ENCODE results near the gene CRAMP1.
A peak's percentile ranks its signal among the peaks of the same experiment; 100 is the strongest.
"Not testable (repeated sequence)": the region's sequence is repeated elsewhere in the genome, so short reads cannot be mapped to it uniquely, and the experiment has no call there.

Gene CRAMP1, protein sequence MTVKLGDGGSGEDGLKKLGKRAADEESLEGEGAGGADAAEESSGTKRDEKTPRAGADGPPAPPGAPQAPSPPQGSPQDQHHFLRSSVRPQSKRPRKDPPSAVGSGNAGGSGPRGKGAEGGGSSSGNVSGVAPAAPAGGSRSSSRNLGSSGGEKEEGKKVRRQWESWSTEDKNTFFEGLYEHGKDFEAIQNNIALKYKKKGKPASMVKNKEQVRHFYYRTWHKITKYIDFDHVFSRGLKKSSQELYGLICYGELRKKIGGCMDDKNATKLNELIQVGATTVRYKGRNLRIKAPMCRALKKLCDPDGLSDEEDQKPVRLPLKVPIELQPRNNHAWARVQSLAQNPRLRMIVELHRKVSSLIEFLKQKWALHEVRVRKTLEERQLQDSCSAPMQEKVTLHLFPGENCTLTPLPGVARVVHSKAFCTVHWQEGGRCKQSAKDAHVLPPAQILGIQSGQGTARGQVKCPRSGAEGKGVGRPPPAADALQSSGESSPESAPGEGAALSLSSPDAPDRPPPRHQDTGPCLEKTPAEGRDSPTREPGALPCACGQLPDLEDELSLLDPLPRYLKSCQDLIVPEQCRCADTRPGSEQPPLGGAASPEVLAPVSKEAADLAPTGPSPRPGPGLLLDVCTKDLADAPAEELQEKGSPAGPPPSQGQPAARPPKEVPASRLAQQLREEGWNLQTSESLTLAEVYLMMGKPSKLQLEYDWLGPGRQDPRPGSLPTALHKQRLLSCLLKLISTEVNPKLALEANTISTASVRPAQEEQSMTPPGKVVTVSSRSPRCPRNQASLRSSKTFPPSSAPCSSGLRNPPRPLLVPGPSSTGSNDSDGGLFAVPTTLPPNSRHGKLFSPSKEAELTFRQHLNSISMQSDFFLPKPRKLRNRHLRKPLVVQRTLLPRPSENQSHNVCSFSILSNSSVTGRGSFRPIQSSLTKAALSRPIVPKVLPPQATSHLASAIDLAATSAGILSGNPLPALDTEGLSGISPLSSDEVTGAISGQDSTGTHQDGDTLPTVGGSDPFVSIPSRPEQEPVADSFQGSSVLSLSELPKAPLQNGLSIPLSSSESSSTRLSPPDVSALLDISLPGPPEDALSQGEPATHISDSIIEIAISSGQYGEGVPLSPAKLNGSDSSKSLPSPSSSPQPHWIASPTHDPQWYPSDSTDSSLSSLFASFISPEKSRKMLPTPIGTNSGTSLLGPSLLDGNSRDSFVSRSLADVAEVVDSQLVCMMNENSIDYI (N-terminal part only)

DNA sequence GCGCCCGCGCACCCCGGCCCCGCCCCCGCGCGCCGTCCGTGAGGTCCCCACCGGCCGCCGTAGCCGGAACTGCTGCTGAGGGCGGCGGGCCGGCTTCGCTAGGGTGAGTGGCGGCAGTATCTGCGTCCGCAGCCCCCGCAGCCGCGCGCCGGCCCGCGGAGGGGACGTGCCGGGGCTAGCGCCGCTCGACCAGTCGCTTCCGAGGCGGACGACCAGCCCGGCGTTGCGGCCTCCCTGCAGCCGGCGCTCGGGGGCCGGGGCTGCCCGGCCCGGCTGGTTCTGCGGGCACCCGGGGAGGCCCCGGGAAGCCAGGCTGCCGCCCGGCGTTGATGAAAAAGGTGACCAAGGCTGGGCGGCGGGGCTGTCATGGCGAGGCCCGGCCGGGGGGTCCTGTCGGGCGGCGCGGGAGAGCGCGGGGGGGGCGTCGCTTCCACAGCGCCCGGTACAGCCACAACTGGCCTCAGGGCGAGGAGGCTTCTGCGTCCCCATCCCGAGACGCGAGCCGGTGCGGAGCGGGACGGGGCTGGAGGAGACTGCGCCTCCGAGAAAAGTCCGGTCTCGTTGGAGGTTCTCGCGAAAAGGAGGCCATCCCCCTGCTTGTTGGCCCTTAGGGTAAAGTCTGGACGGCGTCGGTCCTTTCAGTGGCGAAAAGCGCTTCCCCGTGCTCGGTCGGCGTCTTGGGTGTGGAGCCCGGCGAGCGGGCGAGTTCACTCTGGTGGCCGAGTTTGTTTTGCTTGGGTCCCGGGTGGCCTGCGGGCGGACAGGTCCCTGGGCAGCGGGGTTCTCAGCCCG is at the start of gene CRAMP1:
Gene CRAMP1, plus strand, starts transcription at position 41 of the 792 bp plus-strand sequence. CDS start 2,280 bp downstream, outside the sequence.
- DNase-seq: no peak

DNA sequence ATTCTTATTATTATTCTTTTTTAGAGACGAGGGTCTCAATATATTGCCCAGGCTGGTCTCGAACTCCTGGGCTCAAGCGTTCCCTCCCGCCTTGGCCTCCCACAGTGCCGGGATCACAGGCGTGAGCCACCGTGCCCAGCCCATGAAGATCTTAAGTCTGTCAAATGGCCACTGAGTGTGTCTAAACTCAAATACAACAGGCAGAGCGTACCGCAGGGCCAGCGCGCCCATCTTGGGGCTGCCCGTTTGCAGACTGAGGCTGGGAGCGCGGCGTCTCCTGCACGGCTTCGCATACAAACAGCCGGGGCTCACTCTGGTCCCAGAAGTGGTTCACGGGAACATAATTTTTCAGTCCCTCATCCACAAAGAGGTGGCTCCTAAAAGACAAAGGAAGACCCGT is 48.4 kb upstream of the CRAMP1 start:
- DNase-seq: no peak

DNA sequence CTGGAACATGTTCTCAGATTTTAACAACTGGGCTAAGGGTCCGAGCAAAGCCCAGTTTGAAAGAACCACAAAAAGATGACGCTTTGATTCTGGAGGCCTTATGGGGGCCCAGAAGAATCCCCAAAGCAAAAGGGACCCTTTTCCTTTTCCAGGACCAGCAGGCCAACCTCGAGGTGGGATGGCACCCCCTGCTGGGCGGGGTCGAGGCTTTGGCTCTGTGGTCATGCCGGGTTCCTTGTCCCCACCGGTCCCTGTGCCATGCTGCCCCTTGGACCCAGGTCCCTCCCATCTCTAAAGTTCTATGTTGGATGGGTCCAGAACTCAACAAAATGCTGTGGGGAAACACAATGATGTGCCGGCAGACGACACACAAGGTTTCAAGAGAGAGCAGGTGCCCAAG is 47.8 kb upstream of the CRAMP1 start:
- DNase-seq: peak in 1 of 2 donors; percentile 12

DNA sequence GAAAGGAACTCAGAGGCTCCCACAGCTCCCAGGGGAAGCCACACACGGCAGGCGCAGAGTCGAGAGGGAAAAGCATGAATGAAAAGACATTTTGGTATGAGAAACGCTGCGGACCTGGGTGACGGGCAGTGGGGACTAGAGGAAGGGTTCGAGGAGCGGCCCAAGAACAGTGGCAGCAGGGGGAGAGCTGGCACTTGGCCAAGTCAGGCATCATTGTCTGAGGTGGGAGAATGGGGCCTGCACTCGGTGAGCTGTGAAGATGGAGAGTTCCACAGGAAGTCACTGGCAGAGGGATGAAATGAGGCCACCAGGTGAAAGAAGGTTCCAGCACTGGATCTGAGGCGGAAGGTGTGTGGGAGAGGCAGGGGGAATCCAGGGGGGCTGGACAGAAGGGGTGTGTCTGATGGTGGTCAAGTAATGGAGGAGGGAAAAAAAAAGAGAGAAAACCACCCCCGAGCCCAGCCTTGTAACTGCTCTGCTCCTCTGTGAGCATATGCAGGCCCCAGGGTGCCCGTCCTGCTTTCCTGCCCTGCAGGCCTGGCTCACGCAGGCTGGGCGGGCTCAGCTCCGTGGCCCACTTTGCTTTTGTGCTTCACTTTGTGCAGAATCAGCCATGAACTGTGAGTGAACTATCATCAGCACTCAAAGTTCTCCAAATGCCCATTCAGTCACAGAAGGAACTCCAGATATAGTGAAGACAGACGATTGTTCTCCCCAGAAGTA is 46.9 kb upstream of the CRAMP1 start:
- no peak for DNase-seq

DNA sequence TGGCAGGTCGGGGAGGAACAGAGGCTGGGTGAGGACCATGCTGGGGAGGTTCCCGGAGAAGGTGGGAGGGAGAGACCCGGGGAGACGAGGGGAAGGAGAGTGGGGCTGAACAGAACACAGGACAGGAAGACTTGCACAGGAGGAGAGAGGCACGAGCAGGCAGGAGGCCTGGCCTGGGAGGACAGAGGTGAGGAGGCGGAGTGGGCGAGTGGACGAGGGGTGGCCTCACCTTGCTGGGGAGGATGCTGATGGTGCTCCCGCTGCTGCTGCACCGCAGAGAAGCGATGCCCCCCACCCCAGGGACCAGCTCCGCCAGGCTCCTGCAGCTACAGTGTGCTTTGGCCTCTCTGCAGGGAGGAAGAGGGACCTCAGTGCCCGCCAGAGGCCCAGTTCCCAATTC is 44.2 kb upstream of the CRAMP1 start:
- no peak for DNase-seq

DNA sequence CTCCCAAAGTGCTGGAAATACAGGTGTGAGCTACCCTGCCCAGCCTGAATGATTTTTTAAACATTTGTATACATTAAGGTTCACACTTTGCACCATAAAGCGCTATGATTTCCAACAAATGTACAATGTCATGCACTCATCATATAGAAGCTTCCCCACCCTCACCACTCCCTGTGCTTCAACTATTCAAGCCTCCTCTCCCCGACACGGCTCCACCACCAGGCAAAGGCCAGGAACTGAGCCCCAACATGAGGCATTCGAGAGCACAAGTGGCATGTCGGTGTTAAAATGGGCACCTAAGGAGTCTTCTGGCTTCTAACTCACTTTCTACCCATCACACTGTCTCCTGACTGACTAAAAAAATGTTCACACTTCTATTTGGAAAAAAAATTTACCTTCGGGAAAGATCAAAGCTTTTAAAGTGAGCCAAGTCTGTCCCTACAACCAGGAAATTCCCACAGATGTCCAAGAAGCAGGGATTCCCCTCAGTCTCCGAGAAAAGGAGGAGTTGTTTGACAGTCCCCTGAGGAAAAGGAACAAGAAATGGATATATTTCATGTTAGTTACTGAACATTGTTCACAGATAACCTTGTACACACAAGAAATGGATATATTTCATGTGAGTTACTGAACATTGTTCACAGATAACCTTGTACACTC is 41.0 kb upstream of the CRAMP1 start:
- DNase-seq: no peak

DNA sequence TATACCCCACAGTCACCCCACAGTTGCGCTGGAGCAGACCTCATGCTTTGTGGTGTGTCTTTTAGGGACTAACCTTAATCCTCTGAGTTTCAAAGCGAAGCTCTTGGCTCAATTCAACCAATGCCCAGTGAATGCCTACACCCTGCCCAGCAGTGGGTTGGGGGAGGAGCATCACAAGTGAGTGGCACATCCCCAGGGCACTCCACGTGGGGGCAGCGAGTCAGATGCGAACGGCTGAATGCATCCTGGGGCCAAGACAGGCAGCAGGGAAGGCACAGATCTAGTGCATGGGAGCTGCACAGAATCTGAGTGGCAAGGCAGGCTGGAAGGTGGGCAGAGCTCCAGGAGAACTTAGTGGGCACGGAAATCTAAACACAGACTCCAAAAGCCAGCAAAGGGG is 39.5 kb upstream of the CRAMP1 start:
- no peak for DNase-seq

DNA sequence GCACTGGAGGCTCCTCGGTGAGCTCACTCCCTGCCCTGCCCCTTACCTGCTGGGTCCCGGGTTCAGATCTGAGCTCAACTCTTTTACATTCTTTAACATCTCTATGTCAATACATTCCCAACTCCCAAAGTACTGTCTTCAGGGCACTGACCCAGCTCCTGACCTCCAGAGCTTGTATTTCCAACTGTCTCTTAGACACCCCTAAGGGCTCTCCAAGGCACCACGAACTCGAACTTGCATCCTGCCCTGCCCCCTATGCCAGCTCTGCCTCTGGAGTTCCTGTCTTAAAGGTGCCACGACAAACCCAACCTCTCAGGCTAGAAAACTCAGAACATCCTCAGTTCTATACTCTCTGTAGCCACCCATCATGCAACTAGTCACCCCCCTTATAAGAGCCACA is 38.9 kb upstream of the CRAMP1 start:
- no peak for DNase-seq

DNA sequence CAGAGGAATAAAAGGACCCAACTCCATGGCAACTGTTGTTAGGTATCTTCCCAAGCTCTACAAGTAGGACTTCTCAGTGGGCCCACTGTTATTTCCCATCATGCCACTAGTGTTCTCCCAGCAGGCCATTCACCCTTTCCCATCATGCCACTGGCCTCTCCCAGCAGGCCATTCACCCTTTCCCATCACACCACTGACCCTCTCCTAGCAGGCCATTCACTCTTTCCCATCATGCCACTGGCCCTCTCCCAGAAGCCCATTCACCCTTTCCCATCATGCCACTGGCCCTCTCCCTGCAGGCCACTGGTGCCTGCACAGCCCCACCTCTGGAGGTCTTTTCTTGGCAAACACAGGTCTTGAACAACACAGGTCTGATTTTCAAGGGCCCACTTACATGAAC is 36.6 kb upstream of the CRAMP1 start:
- no peak for DNase-seq

DNA sequence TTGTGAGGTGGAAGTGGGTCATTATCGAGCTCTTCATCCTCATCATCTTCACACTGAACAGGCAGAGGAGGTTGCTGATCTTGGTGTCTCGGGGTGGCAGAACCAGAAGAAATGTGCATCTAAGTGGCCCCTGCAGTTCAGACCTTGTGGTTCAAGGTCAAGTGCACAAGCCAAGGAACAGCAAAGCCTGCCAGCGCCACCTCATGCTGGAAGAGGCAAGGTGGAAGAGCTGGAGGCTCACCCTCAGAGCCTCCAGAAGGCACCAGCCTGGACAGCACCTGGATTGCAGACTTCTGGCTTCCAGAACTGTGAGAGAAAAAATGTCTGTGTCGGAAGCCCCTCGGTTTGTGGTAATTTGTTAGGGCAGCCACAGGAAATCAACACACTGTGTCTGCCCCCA is 32.9 kb upstream of the CRAMP1 start:
- peak in 1 of 2 donors; percentile 26 for DNase-seq

DNA sequence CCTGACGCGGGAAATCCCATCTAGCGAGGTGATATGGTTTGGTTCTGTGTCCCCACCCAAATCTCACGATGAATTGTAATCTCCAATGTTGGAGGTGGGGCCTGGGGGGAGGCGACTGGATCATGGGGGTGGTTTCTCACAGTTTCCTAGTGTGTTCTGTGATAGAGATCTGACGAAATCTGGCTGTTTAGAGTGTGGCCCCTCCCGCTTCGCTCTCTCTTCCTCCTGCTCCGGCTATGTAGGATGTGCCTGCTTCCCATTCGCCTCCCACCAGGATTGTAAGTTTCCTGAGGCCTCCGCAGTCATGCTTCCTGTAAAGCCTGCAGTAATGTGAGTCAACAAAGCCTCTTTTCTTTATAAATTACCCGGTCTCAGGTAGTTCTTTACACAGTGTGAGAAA is 31.9 kb upstream of the CRAMP1 start:
- no peak for DNase-seq

DNA sequence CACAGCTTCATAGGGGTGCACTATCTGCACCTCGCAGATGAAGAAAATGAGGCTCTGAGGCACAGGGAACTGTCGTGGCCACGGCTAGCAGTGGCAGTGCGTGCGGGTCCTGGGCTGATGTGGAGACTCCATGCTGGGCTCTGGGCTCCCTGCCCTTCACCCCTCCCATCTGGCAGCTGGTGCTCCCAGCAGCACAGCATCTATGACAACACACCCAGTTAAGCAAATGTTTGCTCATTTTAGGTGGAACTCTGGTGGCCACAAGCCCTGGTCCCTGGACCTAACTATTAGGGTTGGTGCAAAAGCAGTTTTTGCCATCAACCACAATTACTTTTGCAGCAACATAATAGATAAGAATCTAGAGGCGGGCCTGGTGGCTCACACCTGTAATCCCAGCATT is 31.2 kb upstream of the CRAMP1 start:
- DNase-seq: no peak

DNA sequence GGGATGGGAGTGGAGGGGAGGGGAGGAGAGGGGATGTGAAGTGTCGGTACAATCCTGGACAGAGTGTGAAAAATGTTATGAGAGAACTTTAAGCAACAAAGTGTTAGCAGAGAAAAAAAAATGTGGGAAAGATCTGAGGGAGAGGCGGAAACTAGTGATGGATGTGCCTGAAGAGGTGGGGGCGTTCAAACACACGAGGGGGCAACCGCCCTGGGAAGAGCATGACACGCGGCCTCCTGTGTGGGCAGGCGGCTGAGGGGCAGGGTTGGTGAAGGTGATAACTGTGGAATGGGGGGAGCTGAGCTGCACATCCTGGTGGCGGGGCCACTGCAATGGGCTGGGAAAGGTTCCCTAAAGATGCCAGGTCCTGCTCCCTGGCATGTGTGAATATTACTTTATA is 30.4 kb upstream of the CRAMP1 start:
- DNase-seq: no peak

DNA sequence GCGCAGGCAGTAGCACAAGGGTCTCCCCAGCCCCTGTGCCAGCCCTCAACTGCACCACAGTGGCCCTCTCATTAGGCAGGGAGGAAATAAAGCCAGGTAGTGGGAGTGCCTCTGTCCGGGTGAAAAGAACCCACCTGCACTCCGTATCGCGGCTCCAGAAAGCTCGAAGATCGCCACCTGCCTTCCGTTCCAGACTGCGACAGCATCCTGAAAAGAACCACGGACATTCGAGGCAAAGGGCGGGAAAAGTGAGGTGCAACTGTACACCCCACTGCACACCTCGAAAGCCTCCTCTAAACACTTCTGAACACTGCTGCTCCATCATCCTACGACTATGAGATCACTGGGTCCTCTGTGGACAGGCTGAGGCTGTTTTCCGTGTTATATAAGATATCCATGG is 29.0 kb upstream of the CRAMP1 start:
- DNase-seq: no peak

DNA sequence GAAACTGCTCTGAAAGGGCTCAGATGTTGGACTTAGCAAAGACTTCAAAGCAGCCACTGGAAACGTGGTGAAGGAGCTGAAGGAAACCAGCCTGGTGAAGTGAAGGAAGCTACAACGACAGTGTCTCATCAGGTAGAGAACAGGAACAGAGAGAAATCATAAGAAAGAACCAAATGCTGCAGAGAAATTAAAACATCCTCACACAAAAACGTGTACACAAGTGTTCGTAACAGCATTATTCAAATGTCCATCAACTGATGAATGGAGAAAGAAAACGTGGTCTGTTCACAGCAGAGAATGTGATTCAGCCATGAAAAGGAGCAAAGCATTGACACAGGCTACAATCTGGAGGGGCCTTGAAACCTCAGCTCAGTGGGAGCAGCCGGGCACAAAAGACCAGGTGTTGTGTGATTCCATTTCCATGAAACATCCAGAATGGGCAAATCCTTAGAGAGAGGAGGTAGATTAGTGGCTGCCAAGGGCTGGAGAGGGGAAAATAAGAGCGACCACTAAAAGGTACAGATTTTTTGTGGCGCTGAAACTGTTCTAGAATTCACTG is 27.2 kb upstream of the CRAMP1 start:
- no peak for DNase-seq

DNA sequence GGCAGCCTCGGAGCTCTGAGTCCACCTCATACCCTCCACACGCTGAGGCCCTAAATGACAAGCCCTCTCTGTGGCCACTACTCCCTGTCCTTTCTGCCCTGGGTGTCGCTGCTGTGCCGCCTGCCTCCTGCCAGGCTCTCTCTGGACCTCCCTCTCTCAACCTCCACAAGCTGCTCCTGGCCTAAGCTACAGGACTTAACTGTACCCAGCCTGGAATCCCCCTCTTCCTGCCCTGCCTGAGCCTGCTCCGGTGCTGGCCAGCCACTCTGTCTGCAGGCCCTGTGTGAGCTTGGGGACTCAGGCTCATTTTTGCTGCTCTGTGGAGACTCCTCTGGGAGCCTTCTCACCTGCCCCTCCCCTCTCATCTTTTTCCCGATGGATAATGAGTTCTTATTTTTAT is 21.8 kb upstream of the CRAMP1 start:
- no peak for DNase-seq

DNA sequence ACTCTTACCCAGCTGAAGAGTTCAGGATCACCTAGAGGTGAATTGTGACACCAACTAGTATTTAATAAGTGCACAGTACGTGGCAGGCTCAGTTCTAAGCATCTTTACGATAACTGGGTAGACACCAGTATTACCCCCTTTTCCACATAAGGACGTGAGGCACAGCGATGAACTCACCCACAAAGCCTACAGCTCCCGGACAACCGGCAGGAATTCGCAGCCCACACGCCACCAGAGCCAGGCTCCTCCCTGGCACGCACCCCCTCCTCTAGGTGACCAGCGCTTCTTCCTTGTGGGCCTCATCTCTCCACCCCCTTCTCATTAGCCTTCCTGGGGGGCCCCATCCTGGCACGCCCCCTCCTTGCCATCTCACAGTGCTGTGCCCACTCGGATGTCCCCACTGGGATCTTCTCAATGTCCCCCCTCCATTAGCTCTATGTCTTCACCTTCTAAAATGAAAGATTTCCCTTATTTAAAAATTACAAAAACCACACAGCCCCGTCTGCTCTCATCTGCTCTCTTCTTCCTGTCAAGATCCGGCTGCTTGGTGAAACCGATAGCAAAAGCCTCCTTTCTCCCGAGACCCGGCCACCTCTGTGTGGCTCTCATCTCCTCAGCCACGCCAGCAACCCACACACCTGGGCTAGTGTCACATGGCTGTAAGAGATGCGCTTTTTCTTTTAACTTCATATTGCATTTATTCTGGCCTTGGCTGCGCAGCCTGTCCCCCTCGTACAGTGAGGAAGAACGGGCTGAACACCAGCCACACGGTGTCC is 21.0 kb upstream of the CRAMP1 start:
- no peak for DNase-seq

DNA sequence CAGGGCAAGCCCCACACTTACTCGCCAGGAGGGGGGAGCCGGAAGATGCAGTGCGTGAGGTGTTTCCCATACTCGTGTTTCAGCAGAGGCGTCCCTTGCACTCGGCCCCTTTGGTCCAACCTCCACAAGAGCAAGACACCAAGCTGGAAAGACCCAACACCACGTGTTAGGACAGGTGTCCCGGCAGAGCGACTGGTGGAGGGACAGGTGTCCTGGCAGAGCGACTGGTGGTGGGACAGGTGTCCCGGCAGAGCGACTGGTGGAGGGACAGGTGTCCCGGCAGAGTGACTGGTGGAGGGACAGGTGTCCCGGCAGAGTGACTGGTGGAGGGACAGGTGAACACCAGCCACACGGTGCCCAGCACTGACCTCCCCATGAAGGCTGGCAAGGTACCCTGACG is 19.7 kb upstream of the CRAMP1 start:
- DNase-seq: no peak

DNA sequence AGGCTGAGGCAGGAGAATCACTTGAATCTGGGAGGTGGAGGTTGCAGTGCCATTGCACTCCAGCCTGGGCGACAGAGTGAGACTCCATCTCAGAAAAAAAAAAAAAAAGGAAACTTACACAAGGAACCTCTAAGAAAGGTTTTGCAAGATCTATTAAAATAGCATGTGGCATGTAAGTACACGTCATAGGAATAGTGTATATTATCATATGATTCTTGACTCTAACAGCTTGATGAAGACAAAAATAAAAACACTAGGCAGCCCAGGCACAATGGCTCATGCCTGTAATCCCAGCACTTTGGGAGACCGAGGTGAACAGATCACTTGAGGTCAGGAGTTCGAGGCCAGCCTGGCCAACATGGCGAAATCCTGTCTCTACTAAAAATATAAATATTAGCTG is 16.6 kb upstream of the CRAMP1 start:
- not testable (repeated sequence) for DNase-seq

DNA sequence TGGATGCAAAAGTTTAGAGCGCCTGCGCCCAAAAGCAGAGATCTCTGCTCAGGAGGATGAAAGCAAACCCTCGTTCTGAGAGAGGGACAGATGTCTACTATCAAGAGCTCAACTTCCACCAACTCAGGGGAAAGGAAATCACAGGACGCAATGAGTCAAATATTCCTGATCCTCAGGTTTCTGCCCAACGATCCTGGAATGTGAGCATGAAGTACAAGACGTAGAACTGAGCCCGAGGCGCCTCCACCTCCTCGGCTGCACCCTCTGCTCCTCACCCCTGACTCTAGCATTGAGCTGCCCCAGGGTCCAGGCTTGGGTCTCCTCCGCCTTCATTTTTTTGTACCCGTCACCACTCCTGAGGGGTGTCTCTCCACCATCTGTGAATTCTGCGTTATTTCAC is 15.6 kb upstream of the CRAMP1 start:
- DNase-seq: no peak

All from CD4-positive, alpha-beta T cell treated with Interleukin-1 beta for 1 hour (primary cell).